Measurements from ENCODE around the gene EPHA3. TPM values are rescaled to one million over a fixed set of nuclear protein-coding genes. Genes with fewer than 3 reads are reported as not detected.
"Not testable (repeated sequence)": the region's sequence is repeated elsewhere in the genome, so short reads cannot be mapped to it uniquely, and the experiment has no call there.

Gene EPHA3
- total RNA-seq, 2 donors from 2014 or later, result 15.5 to 28.6 TPM

DNA sequence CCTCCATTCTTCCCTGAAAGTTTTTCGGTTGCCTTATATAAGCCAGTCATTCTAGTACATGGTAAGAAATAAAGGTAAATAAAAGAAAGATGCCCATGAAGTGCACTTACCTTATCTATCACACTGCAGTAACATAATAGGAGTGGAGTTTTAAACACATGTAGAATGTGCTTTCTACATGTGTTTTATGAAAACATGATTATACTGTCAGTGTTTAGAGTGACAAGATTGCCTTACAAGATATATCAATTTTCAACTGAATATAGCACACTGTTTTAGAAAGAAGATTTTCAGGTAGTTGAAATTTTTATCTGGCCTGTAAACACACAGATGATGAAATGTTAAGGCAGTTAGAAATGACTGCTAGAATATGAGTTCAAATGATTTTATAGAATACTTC lies 219.6 kb downstream of the EPHA3 start:
- intact Hi-C loops (cut with DNase I), result no loop called here
- no peak for DNase-seq (ENCODE audit: low spot score)

DNA sequence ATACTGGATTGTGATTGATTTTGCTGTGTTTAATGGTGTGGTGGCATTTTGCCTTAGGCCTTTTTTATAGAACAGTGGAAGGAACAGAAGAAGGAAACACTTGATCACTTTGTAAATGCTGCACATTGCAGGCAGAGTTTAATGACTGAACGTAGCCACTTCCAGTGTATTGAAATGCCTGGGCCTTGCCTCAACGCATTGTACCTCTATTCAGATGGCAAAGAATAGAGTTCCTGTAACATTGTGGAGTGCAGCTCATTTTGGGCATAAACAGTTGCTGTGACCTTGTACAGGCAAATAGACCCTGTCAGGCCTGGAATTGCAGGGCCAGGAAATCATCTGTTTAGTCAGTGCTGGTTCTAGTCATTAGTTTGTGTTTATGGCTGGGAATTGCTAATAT lies 225.0 kb downstream of the EPHA3 start:
- intact Hi-C loops (cut with DNase I), result loop anchor here in 1 of 2 donors (10.0 kb wide), 1 partner anchor 508 kb away; no protein-coding TSS in a partner anchor

DNA sequence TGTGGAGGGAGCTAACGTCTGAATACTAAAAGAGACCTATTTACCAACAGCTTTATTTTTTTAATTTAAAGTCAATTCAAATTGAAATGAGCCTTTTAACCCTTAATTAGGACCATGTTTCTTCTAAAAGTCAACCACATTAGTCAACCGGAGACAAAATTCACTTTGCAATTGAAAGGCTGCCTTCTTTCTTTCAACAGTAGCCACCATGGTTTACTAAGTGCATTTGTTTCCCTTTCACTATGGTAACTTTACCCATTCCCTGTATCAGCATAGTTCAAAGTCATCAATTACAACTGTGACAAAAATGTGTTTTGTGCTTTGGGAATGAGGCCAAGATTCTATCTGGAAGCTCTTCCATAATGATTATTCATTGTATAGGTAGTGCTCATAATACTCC lies 225.4 kb downstream of the EPHA3 start:
- intact Hi-C loops (cut with DNase I), result loop anchor here in 1 of 2 donors (10.0 kb wide), 1 partner anchor 508 kb away; no protein-coding TSS in a partner anchor
- no peak for DNase-seq (ENCODE audit: low spot score)

More for the DNA sequence above, 225.0 kb downstream of the EPHA3 start:
- DNase-seq (ENCODE audit: low spot score), result no peak

DNA sequence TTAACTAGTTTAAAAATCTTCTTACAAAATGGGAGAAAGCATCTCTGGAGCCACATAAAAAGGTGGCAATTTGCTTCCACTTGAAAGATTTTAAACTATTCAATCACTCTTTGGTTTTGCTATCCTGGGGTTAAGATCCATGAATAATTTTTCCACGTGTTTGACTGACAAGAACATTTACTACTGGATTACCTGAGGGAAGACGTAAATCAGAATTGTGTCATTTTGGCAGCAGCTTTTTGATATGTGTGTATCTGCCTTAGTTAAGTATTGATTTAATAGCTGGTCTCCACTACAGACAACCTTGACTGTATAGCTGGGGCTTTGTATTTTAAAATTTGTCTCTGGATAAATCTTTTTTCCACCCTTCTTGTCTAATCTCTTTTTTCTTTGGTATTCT lies 228.3 kb downstream of the EPHA3 start:
- no peak for DNase-seq (ENCODE audit: low spot score)
- intact Hi-C loops (cut with DNase I), result loop anchor here in 1 of 2 donors (10.0 kb wide), 1 partner anchor 511 kb away; no protein-coding TSS in a partner anchor

DNA sequence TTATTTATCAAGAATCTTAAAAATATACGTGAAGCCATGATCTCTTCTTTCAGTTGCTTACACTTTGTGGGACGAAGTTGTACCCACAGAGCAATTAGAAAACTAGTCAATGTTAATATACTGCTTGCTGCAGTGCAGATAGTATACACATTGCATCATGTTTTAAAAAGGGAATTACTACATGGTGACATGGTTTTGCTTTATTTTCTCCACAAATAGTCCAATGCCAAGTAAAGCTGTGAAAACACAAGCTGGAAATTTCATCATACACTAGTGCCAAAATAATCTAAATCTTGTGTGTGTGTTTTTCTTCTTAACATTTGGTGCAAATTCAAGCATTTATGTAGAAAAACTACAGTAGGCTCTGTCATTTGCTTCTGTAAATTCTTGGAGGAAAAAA lies 233.0 kb downstream of the EPHA3 start:
- intact Hi-C loops (cut with DNase I), result no loop called here
- no peak for DNase-seq (ENCODE audit: low spot score)

DNA sequence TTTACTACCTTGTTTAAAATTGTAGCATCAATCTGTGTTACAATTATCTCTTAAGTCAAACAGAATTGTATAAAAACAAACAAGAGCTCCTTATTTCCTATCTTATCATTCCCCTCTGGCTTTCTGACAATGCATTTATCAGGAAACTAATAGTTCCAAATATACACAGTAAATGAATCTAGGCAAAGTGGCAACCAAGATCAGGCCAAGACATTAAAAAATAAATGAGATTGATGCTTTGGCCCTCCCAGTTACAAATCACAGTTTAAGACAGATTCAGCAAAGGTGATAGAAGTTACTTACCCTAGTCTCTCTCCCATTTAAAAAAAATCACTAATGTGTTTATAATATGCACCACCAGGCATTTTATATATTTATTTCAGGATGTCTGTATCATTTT lies 236.7 kb downstream of the EPHA3 start:
- intact Hi-C loops (cut with DNase I), result no loop called here
- DNase-seq (ENCODE audit: low spot score), result no peak

DNA sequence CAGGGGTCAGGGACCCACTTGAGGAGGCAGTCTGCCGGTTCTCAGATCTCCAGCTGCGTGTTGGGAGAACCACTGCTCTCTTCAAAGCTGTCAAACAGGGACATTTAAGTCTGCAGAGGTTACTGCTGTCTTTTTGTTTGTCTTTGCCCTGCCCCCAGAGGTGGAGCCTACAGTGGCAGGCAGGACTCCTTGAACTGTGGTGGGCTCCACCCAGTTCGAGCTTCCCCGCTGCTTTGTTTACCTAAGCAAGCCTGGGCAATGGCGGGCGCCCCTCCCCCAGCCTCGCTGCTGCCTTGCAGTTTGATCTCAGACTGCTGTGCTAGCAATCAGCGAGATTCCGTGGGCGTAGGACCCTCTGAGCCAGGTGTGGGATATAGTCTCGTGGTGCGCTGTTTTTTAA lies 243.5 kb downstream of the EPHA3 start:
- DNase-seq (ENCODE audit: low spot score); intact Hi-C loops (cut with DNase I): not testable (repeated sequence)

DNA sequence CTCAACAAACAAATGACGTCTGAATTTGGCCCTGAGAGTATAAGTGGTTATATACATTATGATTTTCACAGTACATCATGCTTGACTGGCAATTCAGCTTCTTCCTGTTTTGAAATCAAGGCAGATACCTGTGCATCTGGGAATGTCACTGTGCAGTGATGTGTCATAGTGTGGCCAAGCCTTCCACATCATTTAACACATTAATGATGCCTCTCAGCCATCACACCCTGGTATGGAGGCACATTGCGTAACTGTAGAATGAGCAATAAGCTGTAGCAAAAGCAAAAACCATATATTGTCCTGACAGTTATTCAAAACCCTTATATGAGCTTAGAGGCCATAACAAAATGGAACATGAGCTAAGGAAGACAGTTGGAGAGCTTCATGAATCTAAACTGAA lies 246.0 kb downstream of the EPHA3 start:
- no peak for DNase-seq (ENCODE audit: low spot score)
- intact Hi-C loops (cut with DNase I), result no loop called here

DNA sequence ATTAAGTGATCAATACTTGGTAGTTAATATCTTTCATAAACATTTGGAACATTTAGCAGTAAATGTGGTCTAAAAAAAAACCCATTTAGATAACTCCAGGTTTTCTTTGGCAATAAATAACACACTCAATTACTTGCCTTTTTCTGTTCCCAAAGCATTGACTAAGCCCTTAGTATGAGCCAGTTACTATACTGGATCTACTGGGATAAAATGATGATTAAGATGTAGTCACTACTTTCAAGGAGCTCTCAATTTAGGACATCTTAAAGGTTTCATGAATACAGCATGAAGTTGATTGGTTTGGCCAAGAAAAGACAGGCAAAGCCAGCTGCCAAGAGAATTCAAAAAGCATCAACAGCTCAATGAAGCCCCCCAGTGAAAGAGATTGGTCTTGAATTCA lies 250.9 kb downstream of the EPHA3 start:
- no peak for DNase-seq (ENCODE audit: low spot score)
- intact Hi-C loops (cut with DNase I), result no loop called here

DNA sequence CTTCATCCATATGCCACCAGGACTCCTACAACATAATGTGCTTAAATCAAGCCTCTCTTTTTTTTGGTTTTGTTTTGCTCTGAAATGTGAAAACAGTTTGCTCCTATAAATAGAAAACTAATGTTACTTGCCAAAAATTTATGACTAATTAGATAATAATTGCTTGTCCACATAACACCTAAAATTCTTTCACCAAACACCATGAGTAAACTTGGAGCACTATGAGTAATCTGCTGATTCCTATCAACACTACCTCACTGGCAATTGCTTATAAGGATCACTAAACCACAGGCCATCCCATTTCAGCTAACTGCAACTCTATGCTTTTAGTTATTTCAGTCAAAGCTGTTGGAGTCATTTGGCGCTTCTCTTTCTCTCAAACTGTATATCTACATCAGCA lies 252.7 kb downstream of the EPHA3 start:
- DNase-seq (ENCODE audit: low spot score), result no peak

DNA sequence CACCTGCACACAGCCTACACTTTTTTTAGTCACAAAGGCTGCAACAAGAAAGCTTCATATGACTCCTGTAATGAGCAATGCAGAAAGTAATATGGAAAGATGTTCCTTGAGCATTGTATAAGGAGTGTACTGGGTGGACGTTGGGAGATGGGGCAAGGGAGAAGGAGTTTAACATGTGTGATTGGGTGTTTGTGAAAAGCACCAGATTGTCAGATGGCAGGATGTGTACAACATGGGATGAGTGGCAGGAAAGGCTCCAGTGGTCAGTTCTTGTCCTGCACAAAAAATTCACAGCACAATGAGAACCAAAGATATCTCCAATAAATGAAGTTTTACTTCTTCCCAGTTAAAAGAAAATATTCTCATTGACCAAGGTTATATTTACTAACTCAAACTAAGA lies 255.1 kb downstream of the EPHA3 start:
- no peak for DNase-seq (ENCODE audit: low spot score)
- intact Hi-C loops (cut with DNase I), result no loop called here

More for the DNA sequence above, 252.7 kb downstream of the EPHA3 start:
- intact Hi-C loops (cut with DNase I), result no loop called here

DNA sequence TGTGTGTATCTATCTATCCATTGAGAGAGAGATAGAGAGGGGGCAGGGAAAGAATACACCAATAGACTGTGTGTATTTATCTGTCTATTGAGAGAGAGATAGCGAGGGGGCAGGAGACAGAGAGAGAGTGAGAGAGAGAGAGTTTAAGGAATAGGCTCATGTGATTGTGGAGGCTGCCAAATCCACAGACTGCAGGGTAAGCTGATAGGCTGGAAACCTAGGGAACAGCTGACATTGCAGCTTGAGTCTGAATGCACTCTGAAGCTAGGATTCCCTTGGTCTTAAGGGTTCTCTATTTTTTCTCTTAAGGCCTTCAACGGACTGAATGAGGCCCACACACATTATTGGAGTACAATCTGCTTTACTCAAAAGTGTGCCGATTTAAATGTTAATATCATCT lies 255.8 kb downstream of the EPHA3 start:
- DNase-seq (ENCODE audit: low spot score), result no peak
- intact Hi-C loops (cut with DNase I), result no loop called here

DNA sequence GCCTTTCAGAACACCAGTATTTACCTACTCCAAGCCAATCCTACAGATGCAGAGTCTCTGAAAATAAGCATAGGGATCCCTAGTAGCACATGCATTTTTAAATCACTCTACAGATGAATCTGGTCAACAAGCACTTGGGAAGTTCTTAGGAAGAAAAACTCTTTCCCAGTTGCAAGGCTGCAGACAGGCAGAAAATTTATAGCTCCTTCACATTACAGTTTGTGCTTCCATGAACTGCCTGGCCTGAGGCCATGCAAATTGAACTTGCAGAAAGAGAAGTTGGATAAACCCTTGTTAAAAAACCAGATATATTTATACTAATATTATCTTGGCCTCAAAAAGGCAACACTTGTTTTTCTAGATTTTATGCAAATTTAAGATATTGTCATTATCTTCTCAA lies 256.9 kb downstream of the EPHA3 start:
- intact Hi-C loops (cut with DNase I), result no loop called here
- DNase-seq (ENCODE audit: low spot score), result no peak

DNA sequence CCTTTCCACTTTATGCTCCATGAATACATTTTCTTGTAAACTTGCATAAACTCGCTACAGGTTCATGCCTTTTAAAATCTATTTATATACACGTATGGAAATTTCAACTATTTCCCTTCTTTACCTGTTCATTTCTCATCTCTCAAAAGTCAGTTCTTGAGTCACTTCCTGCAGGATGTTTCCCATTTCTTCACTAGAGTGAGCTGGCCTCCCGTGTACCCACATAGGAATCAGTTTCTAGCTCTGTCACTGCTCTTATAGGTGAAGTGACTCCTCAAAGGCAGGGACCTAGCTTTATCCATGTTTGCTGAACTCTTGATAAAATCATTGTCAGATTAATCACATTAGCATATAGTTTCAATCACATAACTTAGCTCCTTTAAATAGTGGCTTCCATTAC lies 259.7 kb downstream of the EPHA3 start:
- intact Hi-C loops (cut with DNase I), result no loop called here
- DNase-seq (ENCODE audit: low spot score), result no peak

DNA sequence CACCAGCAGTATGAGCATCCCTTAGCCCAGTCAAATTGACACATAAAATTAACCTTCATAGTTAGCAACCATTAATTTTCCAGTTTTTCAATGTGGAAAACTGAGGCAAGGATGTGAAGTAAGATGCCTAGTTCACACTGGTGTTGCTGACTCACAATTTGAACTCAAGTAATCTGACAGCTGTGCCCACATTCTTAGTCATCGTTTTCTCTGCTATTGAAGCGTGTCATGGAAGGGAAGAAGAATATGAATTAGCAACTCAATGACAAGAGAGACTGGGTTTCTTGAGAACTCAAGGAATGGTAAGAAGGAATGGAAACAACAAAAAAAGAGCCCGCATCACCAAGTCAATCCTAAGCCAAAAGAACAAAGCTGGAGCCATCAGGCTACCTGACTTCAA lies 261.4 kb downstream of the EPHA3 start:
- intact Hi-C loops (cut with DNase I), result no loop called here
- no peak for DNase-seq (ENCODE audit: low spot score)

DNA sequence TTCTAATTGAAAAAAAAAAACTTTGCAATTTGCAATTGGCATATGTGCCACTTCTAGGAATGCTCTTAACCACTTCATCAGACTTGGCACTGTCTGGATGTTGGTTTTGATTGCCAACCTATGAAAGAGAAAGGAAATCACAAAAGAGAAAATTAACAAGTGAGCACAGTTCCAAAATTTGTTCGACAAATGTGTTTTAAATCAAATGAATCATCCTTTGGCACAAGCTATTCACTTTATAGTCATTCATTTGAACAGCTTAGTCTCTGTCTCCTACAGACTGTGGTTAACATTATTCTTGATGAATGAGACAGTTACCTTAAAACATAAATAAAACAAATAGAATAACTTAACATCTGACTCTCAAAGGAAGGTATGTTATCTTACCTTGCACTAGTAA lies 265.0 kb downstream of the EPHA3 start:
- intact Hi-C loops (cut with DNase I), result no loop called here
- no peak for DNase-seq (ENCODE audit: low spot score)

DNA sequence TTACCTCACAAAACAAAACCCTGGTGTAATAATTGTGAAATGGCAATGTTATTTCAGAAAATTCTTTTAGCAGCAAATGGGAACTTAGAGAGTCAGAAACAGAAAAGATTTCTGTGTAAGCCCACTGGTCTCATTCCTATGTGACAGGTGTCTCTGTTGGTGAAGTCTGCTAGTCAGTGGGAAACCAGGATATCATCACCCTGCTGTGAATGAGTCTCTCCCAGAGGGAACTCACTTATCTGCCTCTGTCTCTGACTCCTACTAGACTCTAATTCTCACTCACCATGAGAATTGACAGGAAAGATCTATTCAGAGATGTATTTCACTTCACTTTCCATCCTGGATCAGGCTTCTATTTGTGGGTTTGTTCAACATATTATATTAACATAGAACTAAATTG lies 266.0 kb downstream of the EPHA3 start:
- intact Hi-C loops (cut with DNase I), result no loop called here
- no peak for DNase-seq (ENCODE audit: low spot score)

DNA sequence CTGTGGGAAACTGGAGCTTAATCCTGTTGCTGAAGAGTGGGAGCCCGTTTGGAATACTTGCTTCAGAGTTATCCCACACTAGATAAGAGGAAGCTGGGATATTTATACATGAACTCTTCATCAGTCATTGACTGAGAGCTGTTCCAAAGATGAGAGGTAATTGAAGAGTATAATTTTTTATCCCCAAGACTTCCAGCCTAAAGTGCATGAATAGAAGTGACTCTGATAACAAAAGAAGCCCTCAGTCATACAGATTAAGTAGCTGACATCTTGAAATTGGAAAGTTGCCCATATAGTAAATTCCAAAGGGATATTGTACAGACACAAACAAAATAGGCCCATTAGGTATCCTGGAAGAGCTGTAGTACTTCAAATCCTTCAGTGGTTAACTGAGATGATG lies 268.0 kb downstream of the EPHA3 start:
- no peak for DNase-seq (ENCODE audit: low spot score)
- intact Hi-C loops (cut with DNase I), result no loop called here

DNA sequence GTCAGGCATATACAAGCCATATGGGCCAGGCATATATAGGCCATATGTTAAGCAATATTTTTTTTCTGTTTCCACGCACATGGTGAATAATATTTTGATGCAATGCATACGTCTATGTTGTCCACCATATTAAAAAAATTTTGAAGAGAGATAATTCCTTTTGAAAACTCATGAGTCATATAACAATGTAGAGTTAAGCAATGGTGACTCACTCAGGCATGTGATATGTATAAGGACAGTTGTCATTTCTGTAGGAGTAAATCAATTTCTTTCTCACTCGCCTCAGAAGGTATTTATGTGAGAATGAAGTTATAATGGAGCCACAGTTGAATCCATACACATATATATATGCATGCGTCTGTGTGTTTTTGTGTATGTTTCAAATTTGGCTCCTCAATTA lies 272.6 kb downstream of the EPHA3 start:
- intact Hi-C loops (cut with DNase I), result no loop called here
- no peak for DNase-seq (ENCODE audit: low spot score)

DNA sequence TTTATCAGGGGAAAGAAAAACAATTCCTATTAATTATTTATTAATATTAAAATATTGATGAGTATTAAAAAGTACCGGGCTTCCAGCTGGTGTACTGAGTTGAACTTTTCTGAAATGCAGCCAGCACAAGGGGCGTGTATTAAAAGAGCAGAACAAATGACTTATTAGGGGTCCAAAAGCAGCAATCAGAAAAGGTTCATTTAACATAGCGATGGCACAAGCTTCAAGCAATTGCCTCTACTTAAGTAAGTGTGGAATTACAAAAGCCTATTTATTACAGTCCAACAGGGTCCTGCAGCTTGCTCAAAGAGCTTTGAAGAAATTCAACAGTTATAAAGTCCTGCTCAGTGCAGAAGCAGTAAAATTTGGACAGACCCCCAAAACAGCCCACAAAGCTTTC lies 285.6 kb downstream of the EPHA3 start:
- no peak for DNase-seq (ENCODE audit: low spot score)
- intact Hi-C loops (cut with DNase I), result no loop called here

DNA sequence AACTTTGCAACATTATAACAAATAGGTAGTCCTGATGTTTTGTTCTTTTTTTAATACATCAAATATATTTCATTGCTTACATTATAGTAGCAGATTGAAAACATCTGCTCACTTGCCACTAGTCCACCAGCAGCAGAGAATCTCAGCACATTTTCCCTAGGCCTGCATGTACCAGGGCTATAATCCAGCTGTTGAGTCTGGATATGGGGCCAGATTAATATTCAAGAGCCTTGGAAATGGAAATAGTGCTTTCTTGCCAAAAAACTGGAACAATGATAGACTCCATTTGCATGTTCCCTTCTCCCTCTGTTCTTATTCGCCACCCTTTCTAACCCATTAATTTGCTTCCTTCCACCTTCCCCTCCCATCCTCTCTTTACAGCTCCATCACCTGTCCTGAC lies 288.0 kb downstream of the EPHA3 start:
- intact Hi-C loops (cut with DNase I), result no loop called here
- DNase-seq (ENCODE audit: low spot score), result no peak

DNA sequence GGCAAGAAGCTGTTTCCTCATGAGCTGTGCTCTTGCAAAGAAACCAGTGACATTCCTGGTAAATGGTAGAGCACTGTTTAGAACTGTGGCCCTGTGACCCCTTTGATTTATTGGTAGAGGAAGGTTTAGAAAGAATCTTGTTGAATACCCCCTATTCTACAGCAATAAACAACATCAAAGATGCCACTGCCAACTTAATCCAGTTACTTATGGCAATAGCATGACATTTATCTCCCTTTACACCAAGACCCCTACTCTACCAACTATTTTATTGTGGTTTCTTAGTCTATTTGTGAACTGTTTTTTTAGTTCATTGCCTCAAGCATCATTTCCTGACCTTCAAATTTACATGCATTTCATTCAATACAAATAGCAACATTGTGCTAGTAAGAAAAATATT lies 288.6 kb downstream of the EPHA3 start:
- no peak for DNase-seq (ENCODE audit: low spot score)
- intact Hi-C loops (cut with DNase I), result no loop called here
